ENCODE data around the gene MCM6. TPM values are rescaled to one million over a fixed set of nuclear protein-coding genes. Genes with fewer than 3 reads are reported as not detected.

MCM6 gene
- total RNA-seq, 2 donors from 2014 or later, result 3.2 to 4.4 TPM

DNA sequence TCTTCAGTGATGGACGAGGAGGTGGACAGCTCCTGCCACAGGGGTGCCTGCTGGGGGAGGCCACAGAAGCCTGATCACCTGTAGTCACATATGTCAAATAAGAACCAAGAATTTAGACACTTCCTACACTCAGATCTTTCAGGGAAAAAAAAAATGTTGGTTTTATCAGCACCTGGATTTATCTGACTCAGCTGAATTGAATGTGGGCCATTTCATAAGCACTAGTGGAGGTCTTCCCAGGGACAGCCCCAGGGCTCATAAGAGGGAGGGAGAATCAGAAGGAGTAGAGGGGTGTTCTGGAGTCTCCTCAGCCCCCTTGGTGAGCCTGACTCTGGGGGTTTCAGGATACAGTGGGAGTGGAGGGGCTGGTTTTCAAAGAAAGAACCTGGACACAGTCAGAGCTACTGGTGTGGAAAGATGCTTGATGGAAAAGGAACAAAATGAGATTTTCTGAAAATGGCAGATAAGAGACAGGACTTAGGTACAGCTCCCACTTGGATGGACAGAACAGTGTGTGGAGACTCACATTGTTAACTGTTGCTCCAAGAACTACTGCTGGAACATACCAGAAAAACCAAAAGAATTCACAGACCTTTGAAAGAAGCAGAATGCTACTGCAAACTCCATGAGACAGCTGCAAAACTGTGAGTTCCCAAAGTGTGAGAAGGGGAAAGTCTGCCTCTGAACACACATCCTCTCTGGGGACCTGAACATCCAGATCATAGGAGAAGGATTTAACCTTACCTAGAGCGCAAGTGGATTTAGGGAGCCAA is 84.6 kb downstream of the MCM6 start:
- DNase-seq (ENCODE audit: low spot score), result no peak
- H3K27ac ChIP-seq, result no peak overlapping the region
- TF ChIP-seq CTCF (IDR thresholded peaks at IDR 0.05), result no peak

DNA sequence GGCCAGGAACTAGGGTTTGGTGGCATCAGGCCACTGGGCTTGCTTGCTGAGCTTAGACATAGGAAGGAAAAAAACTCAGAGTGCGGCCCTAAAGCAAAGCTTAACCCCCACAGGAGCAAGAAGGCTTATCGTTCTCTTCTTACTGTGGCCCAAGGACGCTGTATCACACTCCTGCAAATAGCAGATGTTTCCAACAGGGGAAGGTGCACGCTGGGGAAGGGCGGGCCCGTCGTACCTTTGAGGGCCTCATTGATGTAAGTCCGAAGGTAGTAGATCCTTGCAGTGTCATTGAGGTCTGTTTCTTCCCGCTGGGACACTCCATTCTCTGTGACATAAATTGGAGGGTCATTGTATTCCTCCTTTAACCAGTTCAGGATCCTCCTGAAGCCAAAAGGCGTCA is 85.8 kb downstream of the MCM6 start:
- Histone ChIP-seq H3K36me3 (peaks cover under 1% of the 10 kb centered on the region), H3K4me1 (no peaks in the 10 kb centered on the region), H3K4me3 (no peak overlapping the region), H3K27ac (no peak overlapping the region), H3K27me3 (no peaks in the 10 kb centered on the region), H3K9me3 (no peaks in the 10 kb centered on the region)
- no peak for DNase-seq (ENCODE audit: low spot score)
- no peak for TF ChIP-seq CTCF (IDR thresholded peaks at IDR 0.05)

More for the DNA sequence above, 84.6 kb downstream of the MCM6 start:
- no peaks in the 10 kb centered on the region for H3K4me1 ChIP-seq
- no peaks in the 10 kb centered on the region for H3K9me3 ChIP-seq
- H3K36me3 ChIP-seq, result no peaks in the 10 kb centered on the region
- no peaks in the 10 kb centered on the region for H3K27me3 ChIP-seq
- no peak overlapping the region for H3K4me3 ChIP-seq

Other genes with a start within 250 kb of the MCM6 start
- 10 to 100 TPM; 37.5 to 48.7 TPM for gene UBXN4, start 134.6 kb downstream of the MCM6 start, total RNA-seq
- not detected for gene LCT, start 39.3 kb downstream of the MCM6 start, total RNA-seq
- gene DARS1, start 109.2 kb upstream of the MCM6 start, total RNA-seq, result 10 to 100 TPM; 42.4 to 57.8 TPM
- gene CXCR4, start 241.7 kb upstream of the MCM6 start, total RNA-seq, result 10 to 100 TPM; 11.9 to 12.4 TPM